BE2C (cell line): ENCODE data around the gene TPBGL.
A peak's percentile ranks its signal among the peaks of the same experiment; 100 is the strongest.

ENCODE experiments used
- DNase-seq: peaks from one replicate; pipeline ENCODE4 v3.0.0-alpha.2; 2020
- H3K27me3 ChIP-seq: fragments of 250-450 bp; sonication (Bioruptor Pico); 2 replicates; pipeline ENCODE4 v1.5.1; 2020; ENCODE audit warnings: mild to moderate bottlenecking
- H3K36me3 ChIP-seq: fragments of 250-450 bp; sonication (Bioruptor Pico); 2 replicates; pipeline ENCODE4 v1.5.1; 2020; ENCODE audit warnings: mild to moderate bottlenecking
- H3K4me1 ChIP-seq: fragments of 250-450 bp; sonication (Bioruptor Pico); 2 replicates; pipeline ENCODE4 v1.5.1; 2020
- H3K4me3 ChIP-seq: 2 replicates; pipeline ENCODE4 v1.5.1; 2011; ENCODE audit warnings: low read depth, low read length
- H3K9me3 ChIP-seq: fragments of 250-450 bp; sonication (Bioruptor Pico); 2 replicates; pipeline ENCODE4 v1.5.1; 2020
- CTCF ChIP-seq: IDR thresholded peaks from 2 replicates; pipeline ENCODE4 v1.5.1; 2012; ENCODE audit warnings: mild to moderate bottlenecking, low read depth, low read length

Gene TPBGL

GRCh38 chr11:75204685-75205563 lies 35.6 kb upstream of the TPBGL start:
- peak; percentile 96 for TF ChIP-seq CTCF
- Histone ChIP-seq H3K4me3 (no peak overlapping the region), H3K9me3 (no peaks in the 10 kb centered on the region), H3K4me1 (peaks cover 10% of the 10 kb centered on the region), H3K27me3 (no peaks in the 10 kb centered on the region), H3K36me3 (no peaks in the 10 kb centered on the region)
- peak; percentile 92 for DNase-seq

GRCh38 chr11:75205564-75206020 lies 35.0 kb upstream of the TPBGL start:
- Histone ChIP-seq H3K27me3 (no peaks in the 10 kb centered on the region), H3K4me1 (peaks cover 10% of the 10 kb centered on the region), H3K36me3 (no peaks in the 10 kb centered on the region), H3K9me3 (no peaks in the 10 kb centered on the region), H3K4me3 (no peak overlapping the region)
- TF ChIP-seq CTCF, result no peak
- no peak for DNase-seq

- H3K4me1 ChIP-seq, result peaks cover 10% of the 10 kb centered on the region
- no peaks in the 10 kb centered on the region for H3K36me3 ChIP-seq
- H3K27me3 ChIP-seq, result no peaks in the 10 kb centered on the region
- TF ChIP-seq CTCF, result no peak
- DNase-seq, result no peak
- no peaks in the 10 kb centered on the region for H3K9me3 ChIP-seq
- H3K4me3 ChIP-seq, result no peak overlapping the region
These were observed 32.1 kb upstream of the TPBGL start for GRCh38 chr11:75208446-75208845.

GRCh38 chr11:75212411-75212810 lies 28.2 kb upstream of the TPBGL start:
- no peak for TF ChIP-seq CTCF
- no peaks in the 10 kb centered on the region for H3K36me3 ChIP-seq
- no peaks in the 10 kb centered on the region for H3K27me3 ChIP-seq
- peaks cover 12% of the 10 kb centered on the region for H3K4me1 ChIP-seq
- H3K4me3 ChIP-seq, result no peak overlapping the region
- DNase-seq, result no peak
- no peaks in the 10 kb centered on the region for H3K9me3 ChIP-seq

- TF ChIP-seq CTCF, result peak; percentile 64
- peaks cover 32% of the 10 kb centered on the region for H3K4me1 ChIP-seq
- no peaks in the 10 kb centered on the region for H3K36me3 ChIP-seq
- peak; percentile 95 for DNase-seq
- H3K9me3 ChIP-seq, result no peaks in the 10 kb centered on the region
- H3K27me3 ChIP-seq, result no peaks in the 10 kb centered on the region
- H3K4me3 ChIP-seq, result no peak overlapping the region
These were observed 26.2 kb upstream of the TPBGL start for GRCh38 chr11:75214411-75214821.

GRCh38 chr11:75214843-75215242 lies 25.7 kb upstream of the TPBGL start:
- DNase-seq, result no peak
- Histone ChIP-seq H3K4me1 (peaks cover 36% of the 10 kb centered on the region), H3K9me3 (no peaks in the 10 kb centered on the region), H3K4me3 (no peak overlapping the region), H3K36me3 (no peaks in the 10 kb centered on the region), H3K27me3 (no peaks in the 10 kb centered on the region)
- TF ChIP-seq CTCF, result no peak
